Measurements from ENCODE around the gene CA14.
A peak's percentile ranks its signal among the peaks of the same experiment; 100 is the strongest.
"Not testable (repeated sequence)": the region's sequence is repeated elsewhere in the genome, so short reads cannot be mapped to it uniquely, and the experiment has no call there.

Gene CA14

DNA sequence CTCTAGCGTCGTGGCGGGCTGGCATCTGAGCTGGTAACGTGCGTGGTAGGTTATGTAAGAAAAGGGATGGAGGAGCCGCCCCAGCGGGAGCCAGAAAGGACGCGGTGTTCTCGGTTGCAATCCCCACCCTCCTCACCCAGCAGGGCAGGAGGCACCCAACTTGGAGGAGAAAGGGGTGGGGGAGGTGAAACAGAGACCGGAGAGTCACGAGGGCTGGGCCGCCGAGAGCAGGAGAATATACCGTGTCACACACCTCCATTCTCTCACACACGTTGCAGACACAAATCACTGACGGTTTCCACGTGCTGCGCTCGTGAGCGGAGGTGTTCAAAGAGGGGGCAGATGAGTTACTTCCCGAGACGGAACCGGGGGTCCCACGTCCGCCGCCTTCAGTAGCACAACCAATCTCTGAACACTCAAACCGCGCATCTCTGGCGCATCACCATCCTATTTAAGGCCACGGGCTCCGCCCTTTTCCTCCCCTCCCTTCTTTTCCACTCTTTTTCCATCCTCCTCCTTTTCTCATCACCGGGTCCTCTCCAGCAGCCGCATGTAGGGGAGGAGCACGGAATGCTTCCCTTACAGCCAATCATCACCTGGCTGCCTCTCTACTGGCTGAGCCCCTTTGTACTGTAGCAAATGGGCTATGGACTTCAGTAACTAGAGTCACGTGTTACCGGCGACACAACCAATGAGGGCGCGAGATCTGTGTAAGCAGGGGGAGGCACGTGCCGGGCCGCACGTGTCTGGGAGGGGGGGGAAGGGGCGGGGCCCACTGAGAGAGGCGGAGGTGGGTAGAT lies 24.4 kb downstream of the CA14 start, which contains the start of gene CIART:
Gene CIART, plus strand, starts transcription at position 797 of the 800 bp plus-strand sequence. CDS start 714 bp downstream, outside the sequence.
- DNase-seq = peak; percentile 92

GRCh38 chr1:150282558-150282958 lies 25.0 kb downstream of the CA14 start:
- DNase-seq = peak; percentile 90

GRCh38 chr1:150283260-150283659 lies 25.7 kb downstream of the CA14 start:
- DNase-seq = no peak

- DNase-seq = no peak
These were observed 30.8 kb downstream of the CA14 start for GRCh38 chr1:150288382-150288781.

DNA sequence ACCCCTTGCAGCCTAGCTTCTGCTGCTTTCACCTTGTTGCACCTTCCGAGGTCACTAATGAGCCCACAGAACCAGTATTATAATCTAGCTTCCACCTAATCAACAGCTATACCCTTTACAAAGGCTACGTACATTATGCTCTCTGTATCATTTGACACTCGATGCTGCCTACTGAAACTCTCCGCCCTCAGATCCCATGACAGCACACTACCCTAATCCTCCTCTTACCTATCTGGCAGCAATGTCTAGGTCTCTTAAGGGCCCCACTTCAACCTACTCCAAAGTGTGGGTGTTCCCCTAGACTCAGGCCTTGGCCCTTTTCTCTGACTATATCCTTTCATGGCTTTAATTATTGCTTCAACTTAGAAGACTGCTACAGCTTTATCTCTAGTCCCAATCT lies 31.2 kb downstream of the CA14 start:
- no peak for DNase-seq

DNA sequence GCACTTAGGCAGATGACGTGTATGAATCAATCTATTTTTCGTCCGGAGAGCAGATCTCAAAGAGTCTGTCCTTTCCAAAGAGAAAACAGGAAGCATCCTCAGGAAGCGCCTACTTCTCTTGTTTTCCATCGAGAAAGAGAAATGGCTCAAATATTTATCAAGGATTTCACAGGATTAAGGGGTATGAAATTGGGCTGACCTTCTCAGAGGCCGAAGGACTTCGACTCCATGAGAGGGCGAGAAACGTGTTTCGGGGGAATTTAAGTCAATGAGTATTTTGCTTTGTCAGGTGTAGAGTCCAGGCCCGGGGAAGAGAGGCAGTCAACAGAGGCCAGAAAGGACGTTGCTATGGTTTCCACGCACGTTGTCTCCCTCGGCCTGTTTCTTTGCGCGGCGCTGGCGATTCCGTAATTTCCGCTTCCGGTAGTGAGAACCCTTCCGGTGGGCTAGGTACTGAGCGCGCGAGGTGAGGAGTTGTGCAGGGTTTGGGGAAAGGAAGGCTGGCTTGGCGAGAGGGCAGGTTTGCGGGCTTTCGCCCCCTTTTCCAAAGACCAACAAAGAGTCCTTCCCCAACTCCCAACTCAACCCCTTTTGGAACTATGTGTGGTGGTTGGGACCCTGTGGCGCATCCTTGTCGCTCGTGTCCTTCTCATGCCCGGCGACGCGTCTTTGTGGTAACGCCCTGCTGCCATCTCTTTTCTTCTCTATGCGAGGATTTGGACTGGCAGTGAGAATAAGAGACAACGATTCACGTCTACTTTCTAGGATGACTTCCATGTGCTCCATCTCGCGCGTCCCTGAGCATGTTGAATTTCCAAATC lies 36.1 kb downstream of the CA14 start, which contains the start of gene MRPS21:
Gene MRPS21, plus strand, starts transcription at position 429 of the 821 bp plus-strand sequence. CDS start 506 bp downstream, outside the sequence.
- DNase-seq = peak; percentile 96

- no peak for DNase-seq
These were observed 37.9 kb downstream of the CA14 start for GRCh38 chr1:150295476-150295875.

- DNase-seq = no peak
These were observed 42.1 kb downstream of the CA14 start for GRCh38 chr1:150299716-150300115.

- DNase-seq = no peak
These were observed 44.8 kb downstream of the CA14 start for GRCh38 chr1:150302338-150302737.

- no peak for DNase-seq
These were observed 45.3 kb downstream of the CA14 start for GRCh38 chr1:150302902-150303301.

GRCh38 chr1:150308585-150308984 lies 51.0 kb downstream of the CA14 start:
- DNase-seq = not testable (repeated sequence)

DNA sequence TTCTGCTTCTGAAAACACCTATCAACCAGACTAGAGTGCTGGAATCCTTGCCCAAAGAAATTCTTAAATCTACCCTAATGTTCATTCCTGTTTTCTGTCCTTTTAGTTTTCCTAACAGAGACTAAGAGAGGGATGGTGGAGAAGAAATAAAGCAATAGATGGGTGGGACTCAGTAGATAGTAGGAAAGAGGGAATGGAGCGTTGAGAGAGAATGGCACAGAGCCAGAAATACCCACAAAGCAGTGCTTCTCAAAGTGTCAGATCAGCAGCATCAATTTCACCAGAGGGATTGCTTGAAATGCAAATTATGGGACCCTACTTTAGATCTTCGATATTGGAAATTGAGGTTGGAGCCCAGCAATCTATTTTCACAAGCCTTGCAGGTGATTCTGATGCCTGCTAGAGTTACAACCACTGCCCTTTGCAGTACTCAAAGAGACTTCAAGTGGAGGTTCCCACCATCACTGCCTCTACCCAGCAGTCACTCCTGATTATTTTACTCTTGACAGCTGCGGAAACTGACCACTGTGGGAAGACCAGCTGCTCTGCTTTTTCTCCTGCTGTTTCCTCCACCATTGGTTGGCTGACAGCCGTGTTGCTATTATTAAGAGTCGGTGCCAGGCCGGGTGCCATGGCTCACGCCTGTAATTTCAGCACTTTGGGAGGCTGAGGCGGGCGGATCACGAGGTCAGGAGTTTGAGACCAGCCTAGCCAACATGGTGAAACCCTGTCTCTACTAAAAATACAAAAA lies 52.4 kb downstream of the CA14 start:
- DNase-seq = no peak

GRCh38 chr1:150311762-150312161 lies 54.2 kb downstream of the CA14 start:
- DNase-seq = no peak

Data from retina (tissue), 1 donor.